Fibroblast of peridontal ligament (primary cell): ENCODE results near the gene STX19.
"Not testable (repeated sequence)": the region's sequence is repeated elsewhere in the genome, so short reads cannot be mapped to it uniquely, and the experiment has no call there.

Source experiments
- DNase-seq: peaks from one replicate; pipeline ENCODE4 v3.0.0-alpha.2; 2010; ENCODE audit errors: extremely low read depth

The STX19 gene

GRCh38 chr3:93979850-93980676 is 48.3 kb downstream of the STX19 start, which contains the start of gene ARL13B:
ARL13B (plus strand) TSS chr3:93980155; CDS start chr3:93980424, 269 bp downstream.
- DNase-seq = peak; percentile 97

DNA sequence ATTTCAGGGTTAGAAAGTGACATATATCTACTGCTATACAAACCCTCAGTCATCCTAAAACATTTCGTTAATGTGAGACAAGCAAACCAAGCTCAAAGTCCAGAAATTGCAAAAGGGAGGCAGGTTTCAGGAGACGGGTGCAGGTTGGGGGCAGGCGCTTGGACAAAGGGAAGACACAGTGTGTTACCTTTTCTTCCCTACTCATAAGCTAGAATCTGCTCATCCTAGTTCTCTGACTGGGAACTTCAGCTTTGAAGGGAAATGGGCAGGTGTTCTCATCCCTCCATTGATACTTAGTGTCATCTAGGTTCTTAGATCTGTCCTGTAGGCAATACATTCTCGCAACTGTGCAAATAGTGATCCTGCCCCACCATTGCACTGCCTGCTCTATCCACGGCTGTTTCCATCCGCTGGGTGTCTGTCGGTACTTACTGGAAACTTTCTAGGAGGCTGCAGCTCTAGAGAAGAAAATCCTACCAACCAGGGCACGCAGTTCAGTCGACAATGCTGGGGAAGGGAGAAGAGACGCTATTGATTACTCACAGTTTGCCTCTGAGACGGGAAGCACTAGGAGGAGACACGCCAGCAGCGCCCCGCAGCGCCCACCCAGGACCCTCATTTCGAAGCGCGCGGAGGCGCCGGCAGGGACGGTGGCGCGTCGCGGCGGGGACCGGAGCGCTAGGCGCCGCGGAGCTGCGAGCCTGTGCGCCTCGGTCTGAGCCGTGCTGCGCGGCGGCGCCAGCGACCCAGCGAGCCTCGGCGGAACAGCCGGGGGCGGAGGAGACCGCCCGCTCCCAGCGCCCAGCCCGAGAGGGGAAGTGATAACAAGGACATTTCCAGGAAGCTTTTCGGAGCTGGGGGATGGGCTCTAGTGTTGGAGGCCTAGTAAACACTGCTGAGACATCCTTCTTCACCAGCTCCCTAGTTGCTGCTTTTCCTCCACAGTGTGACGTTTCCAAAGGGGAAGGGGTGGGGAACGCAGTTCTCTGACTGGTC is 55.0 kb downstream of the STX19 start, which contains the start of gene PROS1:
Gene PROS1 (minus strand): TSS at position 766 of the 996 bp plus-strand sequence. CDS start 147 bp downstream, at position 619.
- peak; percentile 83 for DNase-seq

- DNase-seq = no peak
Measured at GRCh38 chr3:93969997-93970396, 58.4 kb downstream of the STX19 start.

- DNase-seq = peak; percentile 50
Measured at GRCh38 chr3:93969443-93969842, 59.0 kb downstream of the STX19 start.

GRCh38 chr3:93965106-93965505 is 63.3 kb downstream of the STX19 start:
- DNase-seq = not testable (repeated sequence)
